GM15510 (cell line): Measurements from ENCODE around the gene ARMC12.

ENCODE experiments used
- POLR2A ChIP-seq: IDR thresholded peaks from 3 replicates; pipeline ENCODE4 v1.6.1; 2011; ENCODE audit warnings: borderline replicate concordance; ENCODE audit not compliant: insufficient read length; ENCODE audit errors: extremely low read depth

Gene ARMC12

DNA sequence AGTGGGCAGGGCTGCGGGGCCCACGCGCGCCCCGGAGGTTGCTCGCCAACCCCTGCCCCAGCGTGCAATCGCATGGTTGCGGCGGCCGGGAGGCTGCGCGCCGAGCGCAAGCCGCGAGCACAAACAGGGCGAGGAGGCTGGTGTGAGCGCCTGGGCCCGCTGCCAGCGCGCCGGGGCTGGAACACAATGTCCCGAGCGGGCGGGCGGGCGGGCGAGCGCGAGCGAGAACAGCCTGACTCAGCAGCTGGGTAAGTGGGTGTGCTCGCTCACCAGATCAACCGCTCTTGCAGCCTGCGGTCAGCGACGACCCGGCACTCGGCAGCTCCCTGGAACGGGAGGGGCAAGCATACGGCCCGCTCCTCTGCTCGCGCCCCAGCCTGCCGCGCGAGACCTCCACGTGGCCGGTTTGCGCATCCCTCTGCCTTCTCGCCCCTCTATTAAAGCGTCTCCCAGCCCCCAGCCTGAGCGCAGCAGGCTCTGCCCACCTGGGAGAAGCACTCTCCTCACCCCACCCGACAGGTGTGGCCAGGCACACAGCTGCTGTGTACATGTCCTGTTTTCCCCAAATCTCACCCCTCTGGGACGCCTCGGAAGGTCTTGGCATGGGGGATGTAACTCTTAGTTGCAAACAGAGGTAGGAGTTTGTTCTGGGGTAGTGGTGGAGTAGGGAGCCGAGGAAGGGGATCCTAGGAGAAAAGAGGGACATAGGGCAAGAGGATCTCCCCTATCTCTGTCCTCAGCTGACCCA lies 8.7 kb upstream of the ARMC12 start:
- peak; percentile 46 for TF ChIP-seq POLR2A

DNA sequence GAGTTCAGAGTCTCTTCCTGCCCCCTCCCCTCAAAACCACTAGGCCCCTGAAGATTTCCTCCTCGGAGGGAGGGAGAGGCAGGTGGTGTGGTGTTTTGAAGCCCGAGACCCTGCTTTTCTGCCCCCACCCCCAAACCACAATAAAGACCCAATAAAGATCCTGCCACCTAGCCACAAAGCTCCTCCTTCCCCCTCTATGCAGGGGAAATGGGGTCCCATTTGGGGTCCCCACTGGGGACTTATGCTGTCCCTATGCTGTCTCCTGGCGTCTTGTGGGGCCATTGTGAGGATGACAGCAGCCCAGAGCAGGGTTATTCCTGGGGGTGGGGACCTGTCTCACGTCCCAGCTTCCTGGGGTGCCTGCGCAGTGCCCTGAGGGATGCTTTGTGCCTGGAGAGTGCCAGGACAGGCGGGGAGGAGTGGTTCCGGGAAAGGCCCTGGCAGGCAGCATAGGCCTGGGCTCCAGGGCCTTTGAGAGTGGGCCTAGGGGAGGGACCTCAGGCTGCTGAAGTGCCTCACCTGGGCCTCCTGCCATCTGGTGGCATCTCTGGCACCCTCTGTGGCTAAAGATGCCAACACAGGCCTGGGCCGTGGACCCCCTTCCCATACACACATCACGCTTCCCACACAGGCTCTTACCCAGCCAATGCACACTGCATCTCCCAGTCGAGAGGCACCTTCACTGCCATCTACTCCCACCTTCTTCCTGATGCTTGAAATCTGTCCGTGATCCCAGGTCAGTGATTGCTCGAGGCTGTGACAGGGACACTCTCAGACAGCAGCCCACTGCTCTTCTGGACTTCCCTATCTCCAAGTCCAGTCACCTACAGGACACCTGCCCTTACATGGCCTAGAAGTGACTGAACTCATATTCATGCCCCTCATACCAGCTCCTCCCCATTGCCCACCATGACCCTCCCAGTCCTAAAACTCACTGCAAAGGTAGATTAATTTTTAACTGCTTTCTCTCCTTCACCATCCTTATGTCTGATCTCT lies 7.9 kb upstream of the ARMC12 start:
- TF ChIP-seq POLR2A: no peak

DNA sequence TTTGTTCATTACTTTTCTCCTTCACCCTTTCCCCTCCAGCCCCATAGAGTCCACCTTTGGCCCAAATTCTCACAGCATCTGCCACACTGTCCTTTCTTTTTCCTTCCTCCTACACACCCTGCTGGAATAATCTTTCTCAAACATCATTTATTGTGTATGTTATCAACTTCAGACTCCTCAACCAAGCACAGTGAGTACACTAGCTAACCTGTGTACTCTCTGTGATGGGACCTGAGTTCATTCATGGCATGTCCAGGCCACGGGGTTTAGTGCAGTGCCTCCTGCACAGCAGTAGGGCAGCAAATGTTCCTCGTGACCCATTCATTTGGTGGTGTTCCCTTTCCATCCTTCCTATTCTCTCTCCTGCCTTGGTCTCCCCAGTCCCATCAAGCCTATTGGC lies 7.1 kb upstream of the ARMC12 start:
- TF ChIP-seq POLR2A: no peak

DNA sequence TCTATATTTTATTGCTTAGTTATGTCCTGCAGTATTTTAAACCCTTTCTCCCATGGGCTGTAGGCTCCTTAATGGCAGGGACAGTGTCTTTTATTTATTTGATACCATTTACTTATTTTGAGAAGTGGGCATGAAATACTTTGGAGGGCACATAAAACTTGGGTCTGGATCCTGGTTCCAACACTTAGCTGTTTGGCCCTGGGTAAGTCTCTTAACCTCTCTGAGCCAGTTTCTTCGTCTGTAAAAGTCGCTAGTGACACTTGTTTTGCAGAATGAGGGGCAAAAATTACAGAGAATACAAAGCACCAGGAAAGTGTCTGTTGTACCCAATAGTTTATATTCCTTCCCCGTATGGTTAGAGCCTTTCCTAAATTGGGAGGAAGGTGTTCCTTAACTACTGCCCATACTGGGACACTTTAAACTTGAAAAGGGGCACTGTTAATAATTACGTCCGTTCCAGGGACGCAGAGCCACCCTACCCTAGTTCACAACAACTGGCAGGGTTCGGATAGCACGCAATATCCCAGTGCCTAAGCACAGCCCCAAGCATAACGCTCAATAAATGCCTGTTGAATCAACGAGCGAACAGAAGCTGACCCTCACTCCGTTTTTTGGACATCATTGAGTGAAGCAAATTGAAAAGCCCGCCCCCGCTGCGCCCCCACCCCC lies 6.0 kb upstream of the ARMC12 start:
- no peak for TF ChIP-seq POLR2A

DNA sequence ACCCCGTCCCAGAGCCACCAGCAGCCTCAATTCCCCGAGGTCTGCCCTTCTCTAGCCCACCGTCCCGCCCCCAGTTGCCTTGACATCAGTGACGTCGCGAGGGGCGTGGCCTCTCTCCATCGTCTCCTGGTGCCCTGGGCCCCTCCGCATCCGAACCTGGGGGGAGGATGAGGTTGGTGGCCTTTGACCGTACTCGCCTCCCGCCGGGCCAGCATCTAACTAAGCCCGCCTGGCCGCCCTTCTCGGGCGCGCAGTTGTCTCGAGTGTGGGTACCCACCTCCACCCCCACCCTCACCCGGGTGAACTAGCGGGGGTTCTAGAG lies 5.5 kb upstream of the ARMC12 start:
- peak; percentile 67 for TF ChIP-seq POLR2A

DNA sequence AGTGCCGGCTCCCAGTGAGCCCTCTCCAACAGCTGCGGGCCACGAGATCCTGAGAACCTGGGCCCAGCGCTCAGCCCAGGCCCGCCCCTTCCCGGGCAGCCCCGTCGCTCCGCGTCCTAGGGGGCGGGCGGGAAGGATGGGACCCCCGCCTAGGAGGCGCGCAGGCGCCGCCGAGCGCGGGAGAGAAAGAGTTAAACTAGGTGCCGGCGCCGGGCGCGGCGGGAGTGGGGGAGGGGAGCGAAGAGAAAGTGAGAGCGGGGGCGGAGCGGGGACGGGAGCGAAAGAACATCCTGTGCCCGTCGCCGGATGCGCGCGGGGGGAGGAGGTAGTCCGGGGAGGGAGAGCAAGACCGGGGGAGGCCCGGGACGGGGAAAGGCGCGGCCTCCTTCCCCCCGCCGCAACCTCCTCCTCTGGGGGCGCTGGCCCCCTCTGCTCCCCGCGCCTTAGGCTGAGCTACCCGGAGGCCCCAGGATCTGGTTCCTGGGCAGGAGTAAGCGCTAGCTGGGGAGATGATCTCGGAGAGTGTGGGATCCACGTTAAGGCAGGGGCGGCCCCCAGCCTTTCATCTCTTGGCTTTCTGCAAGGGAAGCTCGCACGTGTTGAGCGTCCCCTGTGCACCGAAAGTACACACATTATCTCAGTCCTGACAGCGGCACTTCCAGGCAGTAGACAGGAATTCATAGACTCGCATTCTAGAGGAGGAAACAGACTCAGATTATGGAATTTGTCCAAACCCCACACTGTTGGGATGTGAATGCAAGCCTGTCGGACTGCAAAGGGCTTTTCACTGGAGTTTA lies 4.9 kb upstream of the ARMC12 start:
- peak; percentile 64 for TF ChIP-seq POLR2A

DNA sequence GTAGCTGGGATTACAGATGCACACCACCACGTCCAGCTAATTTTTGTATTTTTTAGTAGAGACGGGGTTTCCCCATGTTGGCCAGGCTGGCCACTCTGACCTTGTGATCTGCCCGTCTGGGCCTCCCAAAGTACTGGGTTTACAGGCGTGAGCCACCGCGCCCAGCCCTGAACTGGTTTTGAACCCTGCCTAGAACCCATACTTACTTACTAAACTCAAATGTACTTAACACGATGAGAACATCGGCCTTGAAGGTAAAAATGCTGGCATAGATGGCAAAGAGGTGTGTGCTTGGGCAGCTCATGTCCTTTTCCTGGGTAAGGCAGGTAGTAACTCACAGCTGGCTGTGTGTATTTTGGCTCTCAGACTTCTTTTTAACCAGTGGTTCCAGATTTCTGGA lies 3.2 kb upstream of the ARMC12 start:
- TF ChIP-seq POLR2A: no peak

DNA sequence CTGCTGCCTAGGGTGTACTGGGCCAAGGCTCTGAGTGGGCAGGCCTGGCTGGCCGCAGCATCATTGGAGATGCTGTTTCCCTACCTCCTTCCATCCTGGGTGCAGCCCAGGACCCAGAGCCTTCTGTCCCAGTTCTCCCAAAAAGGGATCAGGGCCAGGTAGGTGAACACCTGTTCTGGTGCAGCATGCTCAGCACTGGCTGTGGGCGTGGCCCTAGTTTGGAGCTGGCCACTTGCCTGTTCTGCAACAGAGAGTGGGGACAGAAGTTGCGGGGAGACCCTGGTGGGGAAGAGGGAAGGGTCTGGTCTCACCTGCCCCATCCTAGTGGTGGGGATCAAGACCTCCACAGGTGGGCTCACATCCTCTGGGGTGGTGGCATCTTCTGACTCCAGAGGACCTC lies 1.4 kb upstream of the ARMC12 start:
- TF ChIP-seq POLR2A: no peak

DNA sequence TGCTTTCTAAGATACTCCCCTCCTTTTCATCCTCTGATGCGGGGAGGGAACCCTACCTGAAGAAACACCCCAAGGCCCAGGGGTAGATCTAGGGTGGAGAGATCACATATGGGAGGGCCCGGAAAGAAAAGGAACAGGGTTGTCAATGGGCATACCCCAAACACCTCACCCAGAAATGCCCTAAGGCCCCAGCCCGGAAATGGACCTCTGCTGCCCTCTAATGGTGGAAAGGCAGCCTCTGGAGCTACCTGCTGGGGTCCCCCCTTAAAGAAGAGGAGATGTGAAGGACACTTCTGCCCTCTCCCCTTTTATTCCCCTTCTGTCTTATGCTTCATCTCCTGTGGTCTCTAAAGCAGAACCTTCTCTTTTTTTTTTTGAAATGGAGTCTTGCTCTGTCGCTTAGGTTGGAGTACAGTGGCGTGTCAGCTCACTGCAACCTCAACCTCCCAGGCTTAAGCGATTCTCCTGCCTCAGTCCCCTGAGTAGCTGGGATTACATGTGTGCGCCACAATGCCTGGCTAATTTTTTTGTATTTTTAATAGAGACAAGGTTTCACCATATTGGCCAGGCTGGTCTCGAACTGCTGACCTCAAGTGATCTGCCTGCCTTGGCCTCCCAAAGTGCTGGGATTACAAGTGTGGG lies 458 bp upstream of the ARMC12 start:
- no peak for TF ChIP-seq POLR2A

DNA sequence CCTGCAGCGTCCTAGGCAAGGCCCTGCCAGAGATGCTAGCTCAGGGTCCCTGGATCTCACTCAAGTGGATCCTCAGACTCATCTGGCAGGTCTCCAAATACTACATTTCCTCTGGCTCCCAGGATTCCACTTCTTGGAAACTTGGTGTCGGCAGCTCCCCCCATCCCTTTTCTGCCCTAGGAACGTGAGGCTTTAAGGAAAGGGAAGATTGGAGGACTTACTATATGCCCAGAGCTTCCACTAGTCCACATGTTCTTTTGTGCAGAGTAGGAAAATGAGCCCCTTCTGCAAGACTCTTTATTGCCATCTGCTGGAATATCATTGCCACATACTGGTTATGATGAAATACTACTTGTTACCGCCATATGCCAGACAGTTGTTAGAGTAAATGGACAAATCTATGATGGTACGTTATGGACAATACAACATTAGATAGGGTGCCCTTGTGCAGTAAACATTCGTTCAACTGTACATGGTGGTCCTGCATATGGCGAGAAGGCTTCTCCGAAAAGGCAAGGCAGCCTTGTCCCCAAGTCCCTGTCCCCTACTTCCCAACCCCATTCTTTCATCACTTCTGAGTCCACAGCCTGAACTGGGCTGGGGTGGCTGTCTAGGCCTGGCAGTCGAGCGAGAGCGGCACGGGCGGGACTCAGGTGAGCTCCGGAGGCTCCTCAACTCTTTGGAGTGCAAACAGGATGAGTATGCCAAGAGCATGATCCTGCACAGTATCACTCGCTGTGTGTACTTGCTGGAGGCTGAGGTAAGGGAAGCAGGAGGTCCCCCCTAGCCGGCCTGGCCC lies 780 bp downstream of the ARMC12 start:
- TF ChIP-seq POLR2A: no peak

DNA sequence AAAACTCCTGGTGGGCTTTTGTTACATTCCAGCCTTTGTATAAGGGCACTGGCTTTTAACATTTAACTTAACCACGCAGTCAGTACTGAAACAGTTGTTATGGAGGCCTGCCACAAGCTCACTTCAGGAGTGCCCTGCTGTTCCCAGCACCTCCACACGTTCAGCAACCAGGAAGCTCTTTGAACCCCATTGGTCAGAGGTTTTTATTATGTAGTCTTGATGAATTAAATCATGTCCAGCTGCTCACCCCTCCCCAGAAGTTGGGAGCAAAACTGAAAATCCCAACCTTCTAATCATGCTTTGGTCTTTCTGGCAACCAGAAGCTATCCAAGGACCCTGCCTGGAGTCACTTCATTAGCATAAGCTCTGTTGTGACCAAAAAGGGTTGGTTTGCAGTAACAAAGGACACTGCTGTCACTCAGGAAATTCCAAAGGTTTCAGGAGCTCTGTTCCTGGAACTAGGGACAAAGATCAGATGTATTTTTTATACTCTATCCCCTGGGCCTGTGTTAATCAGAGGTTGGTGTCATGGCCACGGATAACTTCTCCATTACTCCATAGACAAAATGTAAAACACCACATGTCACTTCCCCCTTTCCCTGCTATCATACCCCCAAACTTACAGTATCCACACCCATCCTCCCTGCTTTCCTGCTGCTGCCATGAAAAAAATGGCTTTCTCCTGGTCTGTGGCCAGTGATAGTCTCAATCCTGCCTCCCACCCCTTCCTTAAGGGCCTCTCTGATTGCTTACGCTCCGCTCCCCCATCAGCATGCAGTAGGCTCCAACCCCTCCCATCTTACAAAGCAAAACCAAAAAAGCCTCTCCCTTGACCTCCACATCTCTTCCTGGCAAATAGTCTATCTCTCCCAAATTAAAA lies 3.1 kb downstream of the ARMC12 start:
- no peak for TF ChIP-seq POLR2A

DNA sequence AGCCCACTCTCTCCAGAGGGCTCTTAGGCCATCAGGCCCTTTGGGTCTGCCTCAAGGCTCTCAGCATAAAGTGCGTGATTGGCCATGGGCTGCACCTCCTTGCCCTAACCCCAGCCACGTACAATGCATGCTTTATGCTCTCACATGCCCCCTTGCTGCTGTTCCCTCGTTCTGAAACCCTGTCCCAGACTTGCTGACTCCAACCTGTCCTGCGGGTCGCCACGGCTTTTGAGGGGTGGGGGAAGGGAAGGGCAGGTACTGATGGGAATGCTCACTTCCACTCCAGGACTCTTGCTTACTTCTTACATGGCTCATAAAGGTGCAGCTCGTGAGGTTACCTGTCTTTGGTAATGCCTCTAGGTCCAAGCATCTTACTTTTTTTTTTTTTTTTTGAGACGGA lies 6.0 kb downstream of the ARMC12 start:
- no peak for TF ChIP-seq POLR2A

DNA sequence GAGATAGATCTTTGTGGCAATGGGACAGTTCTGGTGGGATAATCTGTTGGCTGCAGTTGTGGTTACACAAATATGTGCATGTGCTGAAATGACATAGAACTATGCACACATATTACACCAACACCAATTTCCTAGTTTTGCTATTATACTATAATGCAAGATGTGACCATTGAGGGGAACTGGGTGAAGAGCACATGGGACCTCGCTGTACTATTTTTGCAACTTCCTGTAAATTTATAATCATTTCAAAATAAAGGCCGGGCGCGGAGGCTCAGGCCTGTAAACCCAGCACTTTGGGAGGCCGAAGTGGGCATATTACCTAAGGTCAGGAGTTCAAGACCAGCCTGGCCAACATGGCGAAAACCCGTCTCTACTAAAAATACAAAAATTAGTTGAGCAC lies 8.7 kb downstream of the ARMC12 start:
- TF ChIP-seq POLR2A: no peak

DNA sequence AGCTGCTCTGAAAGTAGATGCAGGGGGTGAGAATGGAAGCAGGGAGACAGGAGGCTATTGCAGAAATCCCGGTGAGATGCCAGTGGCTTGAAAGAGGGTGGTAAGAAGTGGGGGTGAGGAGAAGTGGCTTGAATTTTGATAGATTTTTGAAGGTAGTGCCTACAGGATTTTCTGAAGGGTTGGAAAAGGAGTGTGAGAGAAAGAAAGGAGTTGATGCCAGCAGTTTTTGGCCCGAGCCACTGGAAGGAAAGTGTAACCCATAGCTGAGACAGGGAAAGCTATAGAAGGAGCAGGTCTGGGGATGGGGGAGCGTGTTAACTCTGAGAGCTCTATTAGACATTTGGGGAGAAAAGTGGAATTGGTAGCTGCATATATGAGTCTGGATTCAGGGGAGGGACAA lies 9.7 kb downstream of the ARMC12 start:
- TF ChIP-seq POLR2A: no peak
